OCI-LY3 (cell line): ENCODE results near the gene PTPN23.
"Not testable (repeated sequence)": the region's sequence is repeated elsewhere in the genome, so short reads cannot be mapped to it uniquely, and the experiment has no call there.

Experiments used
- H2AFZ ChIP-seq: fragments of 200-600, 300-600 bp; shearing (Covaris generic); 2 replicates; pipeline ENCODE4 v1.6.0; 2014; ENCODE audit warnings: antibody characterized with exemption, low read depth, low read length
- H3K27ac ChIP-seq: fragments of 200-600, 300-600 bp; sonication (generic); 2 replicates; pipeline ENCODE4 v1.5.1; 2014; ENCODE audit warnings: mild to moderate bottlenecking, low read length, moderate library complexity, mixed read lengths
- H3K27me3 ChIP-seq: fragments of 200-600, 300-600 bp; sonication (generic); 2 replicates; pipeline ENCODE4 v1.6.1; 2014; ENCODE audit warnings: low read depth, low read length, mixed read lengths
- H3K36me3 ChIP-seq: fragments of 200-600, 300-600 bp; sonication (generic); replicated peaks from 2 replicates; pipeline ENCODE3; 2014; ENCODE audit warnings: low read depth, low read length, mixed read lengths
- H3K4me1 ChIP-seq: fragments of 300-600, 200-600 bp; sonication (generic); 2 replicates; pipeline ENCODE4 v1.6.1; 2014; ENCODE audit warnings: low read length, mixed read lengths
- H3K4me2 ChIP-seq: fragments of 200-600, 300-600 bp; sonication (generic); 2 replicates; pipeline ENCODE4 v1.6.1; 2014; ENCODE audit warnings: low read length, mixed read lengths
- H3K4me3 ChIP-seq: fragments of 300-600, 200-600 bp; sonication (generic); 2 replicates; pipeline ENCODE4 v1.5.1; 2014; ENCODE audit warnings: antibody characterized with exemption, mild to moderate bottlenecking, low read length, moderate library complexity
- H3K79me2 ChIP-seq: fragments of 300-600, 200-600 bp; shearing (Covaris generic); 2 replicates; pipeline ENCODE4 v1.6.1; 2014; ENCODE audit warnings: mild to moderate bottlenecking, low read length, mixed read lengths
- H3K9ac ChIP-seq: fragments of 300-600, 200-600 bp; shearing (Covaris generic); 2 replicates; pipeline ENCODE4 v1.6.0; 2014; ENCODE audit warnings: mild to moderate bottlenecking, low read length, moderate library complexity
- H3K9me3 ChIP-seq: fragments of 200-600, 300-600 bp; shearing (Covaris generic); 2 replicates; pipeline ENCODE4 v1.6.1; 2014; ENCODE audit warnings: low read length, mixed read lengths; ENCODE audit not compliant: insufficient read depth
- H4K20me1 ChIP-seq: fragments of 200-600, 300-600 bp; sonication (generic); 2 replicates; pipeline ENCODE4 v1.6.1; 2016; ENCODE audit warnings: low read length, mixed read lengths; ENCODE audit not compliant: insufficient read depth
- EZH2phosphoT487 ChIP-seq: fragments of 200-600 bp; shearing (Covaris generic); IDR thresholded peaks from 2 replicates; pipeline ENCODE4 v1.6.1; 2018; ENCODE audit warnings: antibody characterized with exemption, mixed run types, low read depth
- TF ChIP-seq, protein P1 (sequence below): fragments of 200-600, 300-600 bp; sonication (generic); IDR thresholded peaks from 2 replicates; pipeline ENCODE4 v1.5.1; 2014; ENCODE audit warnings: antibody characterized with exemption, low read length, low read depth

Gene PTPN23

DNA sequence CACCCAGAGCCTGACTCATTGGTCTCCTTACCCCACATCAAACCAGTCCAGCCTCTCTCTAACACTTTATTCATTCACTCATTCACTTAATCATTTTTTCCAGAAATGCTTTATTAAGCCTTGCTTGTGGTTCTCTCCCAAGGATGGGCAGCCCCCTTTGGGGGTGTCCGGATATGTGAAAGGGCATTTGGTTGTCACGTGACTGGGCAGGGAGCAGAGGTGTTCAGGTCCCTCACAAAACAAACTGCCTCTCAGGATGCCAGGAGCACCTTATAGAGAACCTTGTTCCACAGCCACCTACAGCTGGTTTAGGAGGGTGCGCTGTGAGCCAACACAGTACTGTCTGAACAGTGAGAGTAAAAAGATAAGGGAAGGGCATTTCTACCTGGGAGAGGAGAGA lies 25.8 kb upstream of the PTPN23 start:
- H3K4me2 ChIP-seq, result no peak overlapping the region
- H3K9me3 ChIP-seq, result peaks cover 9% of the 10 kb centered on the region; the same call in 1 of the 2 replicates
- H3K9ac ChIP-seq, result no peak overlapping the region
- TF ChIP-seq EZH2phosphoT487, result no peak
- TF ChIP-seq, protein P1, sequence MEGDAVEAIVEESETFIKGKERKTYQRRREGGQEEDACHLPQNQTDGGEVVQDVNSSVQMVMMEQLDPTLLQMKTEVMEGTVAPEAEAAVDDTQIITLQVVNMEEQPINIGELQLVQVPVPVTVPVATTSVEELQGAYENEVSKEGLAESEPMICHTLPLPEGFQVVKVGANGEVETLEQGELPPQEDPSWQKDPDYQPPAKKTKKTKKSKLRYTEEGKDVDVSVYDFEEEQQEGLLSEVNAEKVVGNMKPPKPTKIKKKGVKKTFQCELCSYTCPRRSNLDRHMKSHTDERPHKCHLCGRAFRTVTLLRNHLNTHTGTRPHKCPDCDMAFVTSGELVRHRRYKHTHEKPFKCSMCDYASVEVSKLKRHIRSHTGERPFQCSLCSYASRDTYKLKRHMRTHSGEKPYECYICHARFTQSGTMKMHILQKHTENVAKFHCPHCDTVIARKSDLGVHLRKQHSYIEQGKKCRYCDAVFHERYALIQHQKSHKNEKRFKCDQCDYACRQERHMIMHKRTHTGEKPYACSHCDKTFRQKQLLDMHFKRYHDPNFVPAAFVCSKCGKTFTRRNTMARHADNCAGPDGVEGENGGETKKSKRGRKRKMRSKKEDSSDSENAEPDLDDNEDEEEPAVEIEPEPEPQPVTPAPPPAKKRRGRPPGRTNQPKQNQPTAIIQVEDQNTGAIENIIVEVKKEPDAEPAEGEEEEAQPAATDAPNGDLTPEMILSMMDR, result no peak
- H4K20me1 ChIP-seq, result no peaks in the 10 kb centered on the region
- H3K36me3 ChIP-seq, result no peaks in the 10 kb centered on the region
- no peak overlapping the region for H2AFZ ChIP-seq
- H3K27me3 ChIP-seq, result no peaks in the 10 kb centered on the region
- no peaks in the 10 kb centered on the region for H3K4me1 ChIP-seq
- H3K79me2 ChIP-seq, result no peaks in the 10 kb centered on the region
- no peak overlapping the region for H3K27ac ChIP-seq
- H3K4me3 ChIP-seq, result no peak overlapping the region

DNA sequence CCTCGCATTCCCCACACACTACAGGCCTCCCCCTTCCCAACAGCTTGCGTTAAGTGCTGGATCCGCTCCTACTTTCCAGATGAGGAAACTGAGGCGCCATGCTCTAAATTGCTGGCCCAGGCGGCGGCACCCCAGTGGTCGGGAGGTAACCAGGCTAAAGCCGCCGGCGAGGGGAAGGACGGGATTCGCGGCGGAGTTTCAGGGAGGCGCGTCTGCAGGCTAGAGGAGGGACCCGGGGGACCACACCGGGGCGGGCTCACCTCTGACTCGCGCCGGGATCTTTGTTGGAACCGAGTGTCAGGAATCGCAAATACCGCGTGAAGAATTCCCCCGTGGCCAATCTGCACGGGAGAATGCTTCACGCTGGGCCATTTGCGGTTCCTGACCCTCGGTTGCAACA lies 24.6 kb upstream of the PTPN23 start:
- Histone ChIP-seq H3K36me3 (no peaks in the 10 kb centered on the region), H3K4me2 (no peak overlapping the region), H3K4me1 (no peaks in the 10 kb centered on the region), H4K20me1 (no peaks in the 10 kb centered on the region), H3K27me3 (no peaks in the 10 kb centered on the region), H2AFZ (no peak overlapping the region), H3K9me3 (peaks cover 11% of the 10 kb centered on the region; the same call in 1 of the 2 replicates), H3K9ac (no peak overlapping the region), H3K79me2 (no peaks in the 10 kb centered on the region), H3K4me3 (no peak overlapping the region), H3K27ac (no peak overlapping the region)
- TF ChIP-seq, protein P1, result no peak
- TF ChIP-seq EZH2phosphoT487, result no peak

DNA sequence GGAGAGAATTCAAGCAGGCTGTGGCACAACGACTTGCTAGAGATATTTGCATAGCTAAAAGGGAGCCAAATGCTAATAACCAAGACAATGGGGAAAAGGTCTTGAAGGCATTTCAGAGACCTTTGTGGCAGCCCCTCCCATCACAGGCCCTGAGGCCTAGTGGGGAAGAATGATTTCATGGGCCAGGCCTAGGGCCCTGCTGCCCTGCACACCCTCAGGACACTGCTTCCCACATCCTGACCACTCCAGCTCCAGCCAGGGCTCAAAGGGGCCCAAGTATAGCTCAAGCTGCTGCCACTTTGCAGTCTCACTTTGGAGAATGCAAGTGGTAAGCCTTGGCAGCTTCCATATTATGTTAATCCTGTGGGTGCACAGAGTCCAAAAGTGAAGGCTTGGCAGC lies 21.5 kb upstream of the PTPN23 start:
- Histone ChIP-seq H3K36me3 (no peaks in the 10 kb centered on the region), H3K4me2 (no peak overlapping the region), H2AFZ (no peak overlapping the region), H3K9me3 (peaks cover 11% of the 10 kb centered on the region; the same call in 1 of the 2 replicates), H3K4me1 (peaks cover 9% of the 10 kb centered on the region; the same call in 1 of the 2 replicates), H3K79me2 (no peaks in the 10 kb centered on the region), H3K4me3 (no peak overlapping the region), H4K20me1 (no peaks in the 10 kb centered on the region), H3K27ac (no peak overlapping the region), H3K27me3 (no peaks in the 10 kb centered on the region), H3K9ac (no peak overlapping the region)
- TF ChIP-seq, protein P1, result no peak
- no peak for TF ChIP-seq EZH2phosphoT487

DNA sequence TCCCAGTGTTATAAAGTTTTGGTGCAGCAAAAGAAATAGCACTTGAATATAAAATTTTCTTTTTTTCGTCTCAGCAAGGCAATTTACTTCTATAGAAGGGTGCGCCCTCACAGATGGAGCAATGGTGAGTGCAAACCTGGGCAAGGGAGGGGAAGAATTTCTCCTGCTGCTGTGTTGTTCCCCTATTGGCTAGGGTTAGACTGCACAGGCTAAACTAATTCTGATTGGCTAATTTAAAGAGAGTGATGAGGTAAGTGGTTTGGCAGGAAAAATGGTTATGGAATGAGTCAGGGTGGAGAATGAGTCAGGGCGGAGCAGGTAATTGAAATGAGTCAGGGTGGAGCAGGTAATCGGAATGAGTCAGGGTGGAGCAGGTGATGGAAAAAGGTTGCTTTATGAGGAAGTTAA lies 20.7 kb upstream of the PTPN23 start:
- not testable (repeated sequence) for H3K79me2 ChIP-seq, H3K27ac ChIP-seq, H3K27me3 ChIP-seq, H4K20me1 ChIP-seq, H3K4me2 ChIP-seq, H2AFZ ChIP-seq, H3K4me1 ChIP-seq, H3K9ac ChIP-seq, H3K4me3 ChIP-seq, H3K36me3 ChIP-seq
- H3K9me3 ChIP-seq, result peaks cover 11% of the 10 kb centered on the region; the same call in 1 of the 2 replicates
